K562 (cell line): ENCODE data around the gene PHLDA3.

ENCODE experiments used
- ATF3 ChIP-seq, 2 experiments: fragments of 450-650 bp in 1 of 2; sonication (generic) in 1 of 2; formaldehyde crosslinking in 1 of 2; IDR thresholded peaks in 1 of 2; conservative IDR thresholded peaks in 1 of 2; 2 replicates each; pipeline versions ENCODE4 v1.6.1 to v1.8.1; 2016 to 2023; ENCODE audit warnings: mild to moderate bottlenecking in 2 of 2, moderate library complexity in 2 of 2, inconsistent platforms in 1 of 2, missing genetic modification reagents in 1 of 2
- CBX5 ChIP-seq: IDR thresholded peaks from 2 replicates; pipeline ENCODE4 v1.6.1; 2014; ENCODE audit warnings: low read depth, borderline replicate concordance
- CGGBP1 ChIP-seq: fragments of 250-450 bp; sonication (Bioruptor Pico); IDR thresholded peaks from 2 replicates; pipeline ENCODE4 v1.9.0; 2021; ENCODE audit warnings: mild to moderate bottlenecking
- CTCF ChIP-seq, 3 experiments: IDR thresholded peaks in 2 of 3; conservative IDR thresholded peaks in 1 of 3; 2 replicates each; pipeline ENCODE4 v1.5.1; 2011 to 2012; ENCODE audit warnings: low read length in 3 of 3, mild to moderate bottlenecking in 3 of 3, control low read depth in 2 of 3, improper control_type of control experiment in 1 of 3, inconsistent platforms in 1 of 3, low read depth in 1 of 3, mixed read lengths in 1 of 3, moderate library complexity in 1 of 3; ENCODE audit not compliant: insufficient read depth in 2 of 3
- EGR1 ChIP-seq: fragments of 450-650 bp; conservative IDR thresholded peaks from 2 replicates; pipeline ENCODE4 v1.6.1; 2017; ENCODE audit warnings: mild to moderate bottlenecking
- HNRNPL ChIP-seq: fragments of 200-400 bp; formaldehyde crosslinking; IDR thresholded peaks from 2 replicates; pipeline ENCODE4 v1.6.1; 2017; ENCODE audit warnings: low read depth, mild to moderate bottlenecking, low read length
- MYC ChIP-seq, 2 experiments: fragments of 250-450 bp in 1 of 2; sonication (Bioruptor Pico) in 1 of 2; IDR thresholded peaks; 2 replicates each; pipeline versions ENCODE4 v1.5.1 to v1.6.1; 2012 to 2021; ENCODE audit warnings: low read depth in 2 of 2, borderline replicate concordance in 1 of 2, improper control_type of control experiment in 1 of 2, low read length in 1 of 2, mild to moderate bottlenecking in 1 of 2, moderate library complexity in 1 of 2
- PHB2 ChIP-seq: fragments of 450-650 bp; IDR thresholded peaks from 2 replicates; pipeline ENCODE4 v1.6.1; 2017; ENCODE audit warnings: low read depth
- POLR2AphosphoS5 ChIP-seq: IDR thresholded peaks from 2 replicates; pipeline ENCODE4 v1.6.1; 2011; ENCODE audit warnings: mild to moderate bottlenecking, low read depth, low read length, moderate library complexity; ENCODE audit not compliant: control insufficient read depth, insufficient read depth
- PRMT5 ChIP-seq: sonication (generic); formaldehyde crosslinking; IDR thresholded peaks from 2 replicates; pipeline ENCODE4 v1.5.0; 2020; ENCODE audit warnings: missing genetic modification reagents
- SP1 ChIP-seq: sonication (generic); formaldehyde crosslinking; IDR thresholded peaks from 2 replicates; pipeline ENCODE4 v1.8.1; 2022; ENCODE audit warnings: mild to moderate bottlenecking, missing genetic modification reagents
- TCF7L2 ChIP-seq: fragments of 150-350 bp; IDR thresholded peaks from 2 replicates; pipeline ENCODE4 v1.6.1; 2016; ENCODE audit warnings: low read depth, mild to moderate bottlenecking, low read length, moderate library complexity
- ZNF197 ChIP-seq: fragments of 200-800 bp; sonication (Bioruptor generic); IDR thresholded peaks from 2 replicates; pipeline ENCODE4 v1.6.1; 2016; ENCODE audit warnings: low read depth, missing genetic modification characterization, missing compliant biosample characterization
- ZNF212 ChIP-seq: fragments of 450-650 bp; formaldehyde crosslinking; IDR thresholded peaks from 2 replicates; pipeline ENCODE4 v1.4.0; 2020; ENCODE audit warnings: mild to moderate bottlenecking

GRCh38 chr1:201500670-201501120, 31.7 kb upstream of the PHLDA3 start:
- TF ChIP-seq POLR2AphosphoS5 (no peak), EGR1 (no peak), ATF3 (IDR thresholded peaks at IDR 0.05) (no peak), ATF3 (CRISPR knock-in tag; conservative IDR thresholded peaks at IDR 0.05) (no peak), ZNF212 (no peak), CTCF (IDR thresholded peaks at IDR 0.05 in 2 of 3, conservative IDR thresholded peaks at IDR 0.05 in 1 of 3; ENCODE audit: insufficient read depth in 2 of 3, low read depth in 1 of 3, low read length in 3 of 3) (no peak), CGGBP1 (no peak), HNRNPL (no peak), MYC (IDR thresholded peaks at IDR 0.05; ENCODE audit: low read depth, low read length) (no peak), MYC (CRISPR knock-in tag; IDR thresholded peaks at IDR 0.05; ENCODE audit: borderline replicate concordance, low read depth) (no peak), ZNF197 (CRISPR knock-in tag) (no peak), PRMT5 (CRISPR knock-in tag) (no peak), SP1 (CRISPR knock-in tag) (no peak), TCF7L2 (no peak), PHB2 (no peak), CBX5 (no peak)
